GM21367 (cell line): ENCODE measurements around the gene CACNA1C.

Experiments used
- ATAC-seq: cut with Tn5 transposase; IDR thresholded peaks from one replicate; pipeline ENCODE4 v1.9.1; 2021; ENCODE audit not compliant: unreplicated experiment

The CACNA1C gene

GRCh38 chr12:2493086-2493485 lies 440.3 kb downstream of the CACNA1C start:
- no peak for ATAC-seq

- ATAC-seq, result no peak
Observed at GRCh38 chr12:2494486-2495192, 441.9 kb downstream of the CACNA1C start.

GRCh38 chr12:2495417-2496112 lies 442.8 kb downstream of the CACNA1C start:
- no peak for ATAC-seq

GRCh38 chr12:2498964-2499500 lies 446.2 kb downstream of the CACNA1C start:
- ATAC-seq, result no peak

- no peak for ATAC-seq
Observed at GRCh38 chr12:2501464-2502191, 448.8 kb downstream of the CACNA1C start.

- no peak for ATAC-seq
Observed at GRCh38 chr12:2503036-2503435, 450.2 kb downstream of the CACNA1C start.

GRCh38 chr12:2503762-2504161 lies 451.0 kb downstream of the CACNA1C start:
- no peak for ATAC-seq

GRCh38 chr12:2504577-2504976 lies 451.8 kb downstream of the CACNA1C start:
- ATAC-seq, result no peak

- no peak for ATAC-seq
Observed at GRCh38 chr12:2507814-2508213, 455.0 kb downstream of the CACNA1C start.

GRCh38 chr12:2509137-2509536 lies 456.4 kb downstream of the CACNA1C start:
- no peak for ATAC-seq

- no peak for ATAC-seq
Observed at GRCh38 chr12:2510045-2510444, 457.3 kb downstream of the CACNA1C start.

- ATAC-seq, result no peak
Observed at GRCh38 chr12:2513141-2514037, 460.6 kb downstream of the CACNA1C start.

GRCh38 chr12:2514038-2514340 lies 461.2 kb downstream of the CACNA1C start:
- no peak for ATAC-seq

- no peak for ATAC-seq
Observed at GRCh38 chr12:2520722-2521246, 468.0 kb downstream of the CACNA1C start.

GRCh38 chr12:2523317-2523716 lies 470.5 kb downstream of the CACNA1C start:
- no peak for ATAC-seq

GRCh38 chr12:2523844-2524243 lies 471.1 kb downstream of the CACNA1C start:
- ATAC-seq, result no peak

- ATAC-seq, result no peak
Observed at GRCh38 chr12:2526371-2526770, 473.6 kb downstream of the CACNA1C start.

GRCh38 chr12:2528001-2528400 lies 475.2 kb downstream of the CACNA1C start:
- ATAC-seq, result no peak

- ATAC-seq, result no peak
Observed at GRCh38 chr12:2529807-2530206, 477.0 kb downstream of the CACNA1C start.

GRCh38 chr12:2531371-2531770 lies 478.6 kb downstream of the CACNA1C start:
- no peak for ATAC-seq

- ATAC-seq, result no peak
Observed at GRCh38 chr12:2533036-2533435, 480.2 kb downstream of the CACNA1C start.
